GM19328 (cell line): ENCODE measurements around the gene PTPRG.

ENCODE experiments used
- ATAC-seq: cut with Tn5 transposase; IDR thresholded peaks from one replicate; pipeline ENCODE4 v1.9.1; 2021; ENCODE audit warnings: mild to moderate bottlenecking, moderate library complexity; ENCODE audit not compliant: unreplicated experiment

PTPRG gene

DNA sequence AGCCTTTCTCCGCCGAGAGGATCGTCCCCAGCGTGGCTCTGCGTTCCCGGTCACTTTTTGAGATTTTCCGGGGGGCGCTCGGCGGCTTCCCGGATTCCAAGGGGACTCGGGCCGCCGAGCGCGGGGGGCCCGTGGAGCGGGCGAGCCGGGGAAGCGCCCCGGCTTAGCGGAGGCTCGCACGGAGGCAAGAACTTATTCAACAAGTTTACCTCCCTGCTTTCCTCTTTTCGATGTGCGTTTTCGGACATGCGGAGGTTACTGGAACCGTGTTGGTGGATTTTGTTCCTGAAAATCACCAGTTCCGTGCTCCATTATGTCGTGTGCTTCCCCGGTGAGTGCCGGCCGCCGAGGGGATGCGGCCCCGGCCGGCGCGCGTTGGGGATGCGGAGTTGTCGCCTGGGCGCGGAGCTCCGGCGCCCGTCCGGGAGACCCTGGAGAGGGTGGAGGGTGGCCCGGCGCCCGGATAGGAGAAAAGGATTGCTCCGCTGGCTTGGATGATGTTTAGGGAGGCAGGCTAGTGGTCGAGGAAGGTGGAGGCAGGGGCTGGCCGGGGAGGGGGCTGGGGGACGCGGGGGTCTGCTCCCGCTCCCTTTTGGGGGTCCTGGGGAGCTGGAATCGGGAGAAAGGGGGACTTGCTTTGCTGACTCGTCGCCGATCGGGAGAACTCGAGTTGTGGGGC is 810 bp downstream of the PTPRG start:
- no peak for ATAC-seq

DNA sequence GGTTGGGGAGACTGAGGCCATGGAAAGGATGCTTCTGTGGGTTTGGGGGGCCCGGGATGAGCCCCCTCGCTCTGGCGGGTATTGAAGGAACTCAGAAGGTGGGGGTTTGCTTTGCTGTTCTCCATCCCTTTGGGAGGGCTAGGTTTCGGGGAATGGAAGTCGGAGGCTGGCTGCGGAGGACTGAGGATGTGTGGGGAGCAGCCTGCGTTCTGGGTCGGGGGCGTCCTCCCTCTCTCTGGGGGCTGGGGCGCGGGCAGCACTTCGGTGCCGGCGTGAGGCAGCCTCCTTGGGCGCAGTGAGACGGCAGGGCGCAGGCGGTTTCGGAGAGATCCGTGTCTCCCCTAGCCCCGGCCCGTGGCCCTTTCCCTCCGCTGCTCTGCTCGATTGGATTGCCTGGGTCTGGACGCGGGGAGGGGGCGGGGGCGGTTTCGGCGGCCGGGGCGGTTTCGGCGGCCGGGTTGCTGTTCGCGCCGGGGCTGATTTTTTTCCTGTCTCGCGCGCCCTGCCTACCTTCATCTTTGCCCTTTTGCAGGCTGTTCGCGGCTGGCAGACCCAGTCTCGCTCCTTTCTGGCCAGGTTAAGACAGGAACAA is 1.4 kb downstream of the PTPRG start:
- ATAC-seq = no peak

DNA sequence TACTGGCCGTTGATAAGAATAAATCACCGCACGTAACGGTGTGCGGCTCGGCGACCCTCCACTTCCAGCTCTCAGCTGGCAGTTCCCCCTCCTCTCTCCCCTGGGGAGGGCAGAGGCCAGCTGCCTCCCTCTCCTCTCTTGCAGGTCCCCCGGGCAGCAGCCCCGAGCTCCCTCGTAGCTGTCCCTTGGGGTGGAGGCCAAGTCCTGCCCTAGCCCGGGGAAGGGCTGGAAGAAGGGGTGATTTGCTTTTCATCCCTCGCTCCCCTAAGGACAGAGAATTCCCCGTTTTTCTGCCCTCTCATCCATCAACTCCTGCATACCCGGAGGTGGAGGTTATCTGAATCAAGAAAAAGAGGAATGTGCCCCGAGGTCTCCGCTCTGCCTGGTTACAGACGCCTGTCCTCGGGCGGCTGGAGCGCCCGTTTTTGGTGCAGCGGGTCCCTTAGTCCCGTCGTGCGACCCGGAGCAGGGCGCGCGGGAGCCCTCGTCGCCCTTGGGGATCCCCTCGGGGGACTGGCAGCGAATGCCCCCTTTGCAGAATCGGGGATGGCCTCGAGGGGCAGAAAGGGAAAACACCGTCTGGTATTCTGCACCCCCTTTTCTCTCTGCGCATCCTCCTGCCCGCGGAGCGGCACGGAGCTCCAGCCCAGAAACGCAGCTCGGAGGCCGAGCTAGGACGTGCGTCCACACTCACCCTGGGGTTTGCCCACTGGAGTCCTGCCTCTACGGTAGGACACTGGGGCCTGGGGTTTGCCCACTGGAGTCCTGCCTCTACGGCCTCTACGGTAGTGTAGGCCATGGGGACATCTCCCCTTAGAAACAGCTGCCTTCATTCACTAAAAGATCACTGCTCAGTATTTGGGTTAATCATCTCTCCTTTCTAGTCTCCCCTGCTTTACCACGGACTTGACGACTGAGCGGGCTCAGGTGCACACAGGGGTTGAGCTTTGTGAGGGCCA is 2.2 kb downstream of the PTPRG start:
- no peak for ATAC-seq

DNA sequence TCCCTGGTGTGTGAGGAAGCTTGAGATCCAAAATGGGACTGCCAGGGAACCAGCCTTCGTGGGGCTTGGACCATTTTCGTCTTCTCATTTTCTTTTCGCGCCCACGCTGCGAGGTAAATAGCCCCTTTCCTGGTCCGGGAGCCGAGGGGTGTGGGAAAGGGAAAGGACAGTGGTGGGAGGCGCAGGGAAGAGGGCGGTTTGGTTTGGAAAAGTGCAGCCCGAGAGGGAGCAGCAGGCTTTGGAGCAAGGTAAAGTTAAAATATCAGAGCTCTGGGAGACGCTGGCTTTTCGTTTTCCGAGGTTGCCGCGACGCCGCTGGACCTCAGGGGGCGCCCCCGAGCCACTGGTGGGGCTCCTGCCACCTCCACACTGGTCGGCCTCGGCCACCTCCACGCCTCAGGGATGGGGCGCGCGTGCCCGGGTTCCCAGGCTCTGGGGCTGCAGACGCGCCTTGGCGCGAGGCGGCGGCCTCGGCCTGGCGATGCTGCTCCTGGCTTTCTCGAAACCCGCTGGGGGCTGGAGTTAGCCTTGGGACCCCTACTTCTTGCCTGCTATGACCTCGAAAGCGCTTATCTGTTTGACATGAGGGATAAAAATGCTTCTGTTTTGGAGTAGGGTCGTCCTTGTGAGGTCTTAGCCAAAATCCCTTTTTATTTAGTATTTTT is 3.2 kb downstream of the PTPRG start:
- ATAC-seq = no peak

DNA sequence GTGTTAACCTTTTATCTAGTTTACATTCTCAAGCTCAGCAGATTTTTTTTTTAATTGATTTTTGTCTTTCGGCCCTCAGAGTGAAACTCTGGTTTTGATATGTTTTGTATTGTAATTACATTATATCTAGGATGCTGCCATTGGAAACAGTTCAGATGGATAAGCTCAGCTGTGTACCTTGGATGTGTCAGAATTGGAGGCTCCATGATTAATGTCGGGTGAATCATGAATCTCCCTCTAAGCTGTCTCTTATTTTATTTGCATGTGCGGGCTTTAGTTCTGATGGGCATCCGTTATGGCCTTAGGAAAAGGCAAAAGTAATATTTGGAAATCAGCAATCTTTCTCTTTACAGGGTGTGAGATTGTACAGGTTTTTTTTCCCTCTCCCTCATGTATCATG is 4.2 kb downstream of the PTPRG start:
- no peak for ATAC-seq

DNA sequence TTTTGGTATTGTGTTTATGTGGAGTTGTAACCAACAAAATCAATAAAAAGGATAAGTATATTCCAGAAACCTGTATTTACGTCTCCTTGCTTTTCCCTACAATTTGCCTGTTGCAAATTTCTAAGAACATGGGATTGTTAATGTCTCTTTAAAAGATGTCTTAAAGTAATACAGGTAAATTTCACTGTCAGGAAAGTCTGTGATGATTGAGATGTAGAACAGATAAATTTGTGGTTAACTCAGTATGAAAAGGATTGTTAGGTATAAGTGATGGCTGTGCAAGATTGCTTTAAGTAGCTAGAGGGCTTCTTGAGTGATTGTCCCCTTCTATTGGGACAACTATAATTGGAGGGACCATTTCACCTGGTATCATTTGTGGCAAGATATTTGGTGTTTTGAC is 6.8 kb downstream of the PTPRG start:
- no peak for ATAC-seq

DNA sequence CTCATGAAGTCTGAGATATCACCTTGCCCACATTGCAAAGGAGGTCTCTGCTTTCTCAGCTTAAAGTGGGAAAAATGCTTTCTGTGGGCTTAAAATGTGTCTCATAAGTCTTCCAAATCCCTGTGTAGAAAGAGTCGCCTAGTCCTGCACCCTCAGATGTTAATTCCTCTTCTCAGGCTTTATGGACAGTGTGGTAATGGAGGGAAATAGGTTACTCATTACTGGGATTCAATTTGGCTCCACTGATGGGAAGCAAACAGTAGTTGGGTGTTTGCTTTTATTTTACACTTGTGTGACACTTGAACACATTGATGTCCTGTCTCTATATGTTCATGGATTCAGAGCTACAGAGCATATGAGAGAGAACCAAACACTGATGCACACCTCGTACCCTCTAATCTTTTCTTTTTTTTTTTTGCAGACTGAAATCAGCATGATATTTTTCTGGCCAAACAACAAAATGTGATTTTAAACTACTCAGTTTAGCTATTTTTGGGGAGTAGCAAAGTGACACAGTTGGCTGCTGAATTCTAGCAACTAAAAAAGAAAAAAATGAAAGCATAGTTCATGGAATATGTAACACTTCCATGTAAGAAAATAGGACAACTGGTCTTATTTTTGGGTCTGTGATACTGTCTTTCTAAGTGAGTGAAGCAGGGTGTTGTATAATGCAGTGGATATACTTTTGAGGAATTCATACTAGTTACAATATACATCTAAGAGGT is 8.6 kb downstream of the PTPRG start:
- ATAC-seq = no peak

DNA sequence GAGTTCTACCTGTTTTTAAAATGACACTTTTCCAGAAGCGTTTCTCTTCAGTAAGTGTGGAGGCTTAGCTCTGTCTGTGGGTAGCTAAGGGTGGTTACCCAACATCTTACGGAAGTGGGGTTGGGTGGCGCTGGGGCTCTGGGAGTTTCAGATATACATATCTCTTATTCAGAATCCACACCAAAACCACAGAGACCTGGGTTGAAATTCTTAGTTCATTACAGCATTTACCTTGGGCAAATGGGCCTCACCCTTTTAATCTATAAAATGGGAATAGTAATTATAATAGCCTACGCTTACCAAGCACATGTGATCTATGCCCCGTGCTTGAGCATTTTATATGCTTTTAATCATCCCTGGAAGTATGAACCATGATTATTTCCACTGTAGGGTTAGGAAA is 9.4 kb downstream of the PTPRG start:
- no peak for ATAC-seq

DNA sequence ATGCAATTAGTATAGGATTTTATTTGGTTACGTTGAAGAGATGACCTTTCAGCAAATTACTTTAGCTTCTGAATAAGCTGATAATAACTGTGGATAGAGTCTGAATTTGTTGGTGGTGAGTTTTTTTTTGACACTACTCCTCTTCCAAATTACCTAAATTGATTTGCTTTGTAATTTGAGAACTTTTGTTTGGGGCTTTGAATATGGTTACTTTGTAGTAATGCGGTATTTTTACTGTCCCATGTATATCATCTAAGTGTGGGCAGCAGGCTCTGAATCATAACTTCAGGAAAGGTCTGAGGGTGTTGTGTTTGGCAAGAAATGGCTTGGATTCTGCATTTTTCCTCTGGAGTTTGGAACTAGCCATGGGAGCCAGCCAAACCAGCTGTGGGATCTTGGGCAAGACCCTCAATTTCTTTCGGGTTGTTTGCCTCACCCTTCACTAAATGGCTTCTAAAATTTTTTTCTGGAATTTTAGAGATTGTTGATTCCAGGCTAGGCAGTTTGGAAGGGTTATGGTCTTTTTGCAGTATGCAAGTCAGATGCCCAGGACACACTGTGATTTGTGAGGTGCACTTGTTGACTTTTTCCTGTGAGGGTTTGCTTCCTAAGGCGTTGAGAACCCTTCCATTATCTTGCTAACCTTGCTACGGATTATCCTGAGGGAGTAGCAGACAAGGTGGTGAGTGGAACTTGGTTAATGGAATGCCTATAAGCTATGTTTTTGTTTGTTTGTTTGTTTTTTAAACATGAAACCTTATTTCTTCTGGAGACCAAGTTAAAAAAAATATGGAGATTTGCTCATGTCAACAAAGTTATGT is 10.4 kb downstream of the PTPRG start:
- ATAC-seq = no peak

DNA sequence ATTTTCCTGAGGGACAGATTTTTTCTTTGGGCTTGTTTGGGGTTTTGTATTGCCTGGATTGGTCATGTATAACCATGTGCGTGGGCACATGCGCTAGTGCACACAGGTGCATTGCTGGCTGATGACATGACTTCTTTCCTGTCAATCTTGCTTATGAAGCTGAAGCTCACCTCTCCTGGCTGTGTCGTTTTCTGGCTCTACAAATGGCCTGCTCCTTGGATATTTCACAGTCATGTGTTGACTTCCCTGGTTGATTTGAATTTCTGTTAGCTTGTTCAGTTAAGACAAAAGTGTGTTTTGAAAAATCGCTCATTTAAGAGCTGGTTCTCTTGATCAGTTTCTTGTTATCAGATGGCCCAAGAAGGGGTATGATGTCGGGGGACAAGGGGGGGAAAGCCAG is 11.5 kb downstream of the PTPRG start:
- no peak for ATAC-seq

DNA sequence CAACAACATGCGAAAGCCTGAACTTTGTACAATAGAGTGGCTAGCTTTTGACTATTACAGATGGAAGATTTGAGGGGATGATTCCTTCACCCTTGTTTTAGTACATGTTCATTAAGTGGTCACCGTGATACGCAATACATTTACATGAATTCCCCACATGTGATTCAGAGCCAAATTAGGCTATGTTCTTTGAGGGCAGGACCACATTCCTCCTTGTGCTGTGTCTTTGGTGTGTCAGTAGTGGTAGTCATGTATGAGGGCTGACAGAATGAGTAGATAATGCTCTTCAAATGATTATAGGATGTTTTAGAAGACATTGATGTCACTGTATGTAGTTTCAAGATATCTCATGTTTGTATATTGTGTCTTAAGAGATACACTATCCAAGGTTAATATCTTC is 12.1 kb downstream of the PTPRG start:
- ATAC-seq = no peak

DNA sequence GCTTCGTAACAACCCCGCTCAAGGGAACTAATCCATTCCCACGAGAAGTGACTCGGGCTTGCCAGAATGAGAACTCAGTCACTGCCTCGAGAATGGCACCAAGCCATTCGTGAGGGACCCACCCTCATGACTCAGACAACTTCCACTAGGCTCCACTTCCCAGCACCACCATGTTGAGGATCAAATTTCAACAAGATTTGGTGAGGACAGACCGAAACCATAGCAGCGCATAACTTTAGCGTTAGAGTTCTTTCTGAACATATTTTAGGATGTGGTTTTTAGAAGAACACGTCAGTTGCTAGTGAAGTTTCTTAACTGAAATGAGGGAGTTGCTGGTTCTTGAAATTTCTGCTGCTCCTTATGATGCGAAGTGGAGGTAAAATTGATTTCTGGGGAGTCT is 13.5 kb downstream of the PTPRG start:
- ATAC-seq = no peak

DNA sequence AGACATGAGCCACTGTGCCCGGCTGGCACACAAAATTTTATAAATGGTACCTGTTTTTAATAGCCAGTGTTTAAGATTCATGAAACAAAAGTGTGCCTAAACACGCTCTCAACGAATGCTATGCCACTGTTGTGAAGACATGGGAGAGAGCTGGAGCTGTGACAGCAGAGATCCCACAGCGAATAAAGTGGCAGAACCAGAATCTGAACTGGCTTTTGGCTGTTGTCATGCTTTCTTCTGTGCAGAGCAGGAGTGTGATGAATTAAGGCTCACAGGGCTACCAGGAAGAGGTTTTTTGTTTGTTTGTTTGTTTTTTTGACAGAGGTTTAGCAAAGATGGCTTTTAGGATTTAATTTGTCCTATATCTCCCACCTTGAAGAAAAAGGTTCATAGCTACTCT is 14.5 kb downstream of the PTPRG start:
- no peak for ATAC-seq

DNA sequence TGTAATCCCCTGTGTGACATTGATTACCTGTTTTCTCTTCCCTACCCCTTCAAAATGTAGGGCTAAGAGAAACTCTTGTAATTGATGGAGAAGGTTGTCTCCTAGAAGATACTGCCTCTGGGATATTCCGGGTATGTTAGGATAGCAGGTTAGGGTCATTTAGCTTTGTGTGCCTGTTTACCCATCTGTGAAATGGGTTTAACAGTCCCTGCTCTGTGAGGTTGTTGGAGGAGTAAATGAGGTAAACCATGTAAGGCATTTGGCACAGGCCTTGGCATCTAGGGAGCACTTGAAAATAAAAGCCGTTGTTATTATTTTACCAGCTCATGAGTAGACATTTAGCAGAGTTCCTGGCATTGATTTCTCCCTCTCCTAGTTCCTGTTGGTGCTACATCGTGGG is 16.4 kb downstream of the PTPRG start:
- ATAC-seq = no peak

DNA sequence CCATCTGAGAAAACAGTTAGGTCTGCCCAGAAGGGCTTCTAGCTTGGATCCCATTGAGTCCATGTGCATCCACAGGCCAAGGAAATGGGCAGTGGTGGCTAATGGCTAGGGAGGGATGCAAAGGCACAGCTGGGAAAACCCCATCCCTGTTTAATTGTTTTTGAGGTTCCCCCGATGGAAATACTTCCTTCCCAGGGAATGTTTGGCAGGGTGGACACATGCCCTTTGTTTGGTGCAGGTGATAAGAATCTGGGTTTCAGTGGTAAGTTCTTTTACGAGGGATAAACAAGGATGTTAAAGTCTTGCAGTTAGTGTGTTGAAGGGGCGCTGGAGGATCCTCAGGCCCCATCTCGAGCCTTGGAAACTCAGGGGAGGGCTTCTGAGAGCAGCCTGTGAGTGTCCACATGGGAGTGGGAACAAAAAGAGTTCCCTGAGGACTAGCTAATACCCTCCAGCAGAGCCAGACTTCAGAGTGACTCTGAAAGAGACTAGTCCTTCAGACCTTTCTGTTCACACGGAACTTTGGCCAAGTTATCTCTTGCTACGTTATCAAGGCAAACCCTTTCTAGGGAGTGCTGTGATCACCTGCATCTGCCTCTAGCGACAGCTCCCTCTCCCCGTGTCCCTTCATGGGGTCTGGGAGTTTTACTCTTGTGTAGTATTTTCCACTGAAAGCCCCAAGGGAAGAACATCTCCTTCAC is 17.4 kb downstream of the PTPRG start:
- ATAC-seq = no peak

DNA sequence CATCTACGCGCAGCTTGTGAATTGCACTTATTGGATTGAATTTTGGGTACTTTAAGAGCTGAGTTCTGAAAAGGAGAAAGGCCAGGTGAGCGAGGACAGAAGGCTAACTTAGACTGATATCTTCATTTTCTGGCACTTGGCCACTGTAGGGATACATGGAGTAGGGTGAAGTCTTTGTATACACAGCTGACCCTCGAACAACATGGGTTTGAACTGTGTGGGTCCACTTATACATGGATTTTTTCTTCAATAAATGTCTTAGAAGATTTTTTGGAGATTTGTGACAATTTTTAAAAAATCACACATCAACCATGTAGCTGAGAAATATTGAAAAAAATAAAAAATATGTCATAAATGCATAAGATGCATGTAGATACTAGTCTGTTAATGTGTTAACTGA is 18.3 kb downstream of the PTPRG start:
- ATAC-seq = no peak

DNA sequence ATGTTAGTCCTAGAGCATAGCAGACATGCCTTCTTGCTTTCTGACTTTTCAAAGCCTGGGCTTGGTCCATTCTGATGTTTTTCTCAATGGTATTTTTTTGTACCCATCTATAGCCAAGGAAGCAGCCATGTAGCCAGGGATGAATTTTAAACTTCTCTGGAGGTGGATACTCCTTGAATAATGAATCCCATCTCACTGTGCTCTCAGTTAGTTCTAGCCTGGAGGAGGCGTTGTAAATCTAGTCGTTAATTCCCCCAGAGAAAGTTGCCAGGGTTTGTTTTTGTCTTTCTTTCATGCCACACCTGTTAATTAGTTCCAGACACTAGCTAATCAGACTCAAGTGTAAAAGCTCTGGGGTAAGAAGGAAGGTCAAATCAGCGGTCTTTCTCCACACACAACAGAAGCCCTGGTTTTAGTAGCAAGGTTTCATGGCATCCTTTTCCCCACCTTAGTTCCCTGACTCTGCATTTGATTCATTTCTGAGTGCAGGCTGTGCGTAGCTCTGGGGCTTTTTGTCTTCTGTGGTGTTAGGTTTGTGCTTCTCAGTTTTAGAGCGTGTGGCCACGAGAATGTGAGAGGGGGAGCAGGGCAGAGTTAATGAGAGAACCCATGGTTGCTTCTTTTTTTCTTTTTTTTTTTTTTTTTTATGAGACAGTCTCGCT is 19.7 kb downstream of the PTPRG start:
- no peak for ATAC-seq

DNA sequence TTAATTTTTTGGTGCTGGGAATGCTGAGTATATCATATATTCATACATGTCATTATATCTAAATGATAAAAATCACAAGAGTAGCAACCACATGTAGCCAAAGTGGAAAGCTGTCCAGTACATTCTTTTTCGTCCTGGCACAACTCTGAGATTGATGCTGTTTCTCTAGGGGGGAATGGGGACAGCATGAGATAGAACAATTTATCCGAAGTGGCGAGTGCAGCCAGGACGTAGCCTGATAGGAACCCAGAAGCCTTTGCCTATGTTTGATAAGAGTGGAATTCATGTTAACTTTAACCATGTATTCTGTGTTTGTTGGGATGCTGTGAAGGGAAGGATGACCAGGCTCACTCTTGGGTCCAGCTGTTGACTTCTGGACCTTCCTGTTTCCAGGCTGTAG is 20.9 kb downstream of the PTPRG start:
- no peak for ATAC-seq

DNA sequence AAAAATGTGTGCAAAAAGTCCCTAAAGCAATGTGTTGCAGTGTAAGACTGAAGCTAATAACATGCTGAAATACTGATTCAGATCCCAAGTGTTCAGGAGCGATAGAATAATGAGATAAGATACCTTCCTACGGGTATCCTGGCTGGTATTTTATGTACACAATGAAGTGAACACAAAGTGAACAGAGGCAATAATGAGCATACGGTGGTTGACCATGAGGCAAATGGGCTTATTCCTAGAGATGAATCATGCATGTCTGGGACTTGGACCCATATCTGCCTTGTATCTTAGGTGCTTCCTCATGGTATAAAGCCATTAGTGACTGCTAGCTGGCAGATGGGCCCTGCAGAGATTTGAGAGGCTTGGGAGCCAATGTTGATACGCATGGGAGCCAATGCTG is 21.5 kb downstream of the PTPRG start:
- no peak for ATAC-seq
